ENCODE results near the gene CTXN1. TPM values are rescaled to one million over a fixed set of nuclear protein-coding genes. Genes with fewer than 3 reads are reported as not detected.
"Not testable (repeated sequence)": the region's sequence is repeated elsewhere in the genome, so short reads cannot be mapped to it uniquely, and the experiment has no call there.

Gene CTXN1
- total RNA-seq, 2 donors from 2014 or later = 1.5 to 4.4 TPM

- no peak for DNase-seq
- H3K9me3 ChIP-seq = no peaks in the 10 kb centered on the region
- TF ChIP-seq CTCF (IDR thresholded peaks at IDR 0.05) = no peak
- H3K4me3 ChIP-seq = no peak overlapping the region
- peaks cover 12% of the 10 kb centered on the region for H3K36me3 ChIP-seq
- H3K27ac ChIP-seq = no peak overlapping the region
- H3K4me1 ChIP-seq = no peaks in the 10 kb centered on the region
- H3K27me3 ChIP-seq = no peaks in the 10 kb centered on the region
- intact Hi-C loops (cut with DNase I) = no loop called here
- H3K9ac ChIP-seq (ENCODE audit: low read depth in 2 of 2, low read length in 2 of 2) = no peak overlapping the region
Observed at GRCh38 chr19:7963566-7963965, 37.6 kb upstream of the CTXN1 start.

- Histone ChIP-seq H3K4me3 (no peak overlapping the region), H3K27ac (no peak overlapping the region), H3K36me3 (peaks cover 12% of the 10 kb centered on the region), H3K9me3 (no peaks in the 10 kb centered on the region), H3K9ac (ENCODE audit: low read depth in 2 of 2, low read length in 2 of 2) (no peak overlapping the region), H3K4me1 (no peaks in the 10 kb centered on the region), H3K27me3 (no peaks in the 10 kb centered on the region)
- no peak for DNase-seq
- TF ChIP-seq CTCF (IDR thresholded peaks at IDR 0.05) = no peak
- intact Hi-C loops (cut with DNase I) = no loop called here
Observed at GRCh38 chr19:7962644-7963268, 36.8 kb upstream of the CTXN1 start.

- intact Hi-C loops (cut with DNase I) = no loop called here
- Histone ChIP-seq H3K9ac (ENCODE audit: low read depth in 2 of 2, low read length in 2 of 2) (no peak overlapping the region), H3K27me3 (no peaks in the 10 kb centered on the region), H3K27ac (no peak overlapping the region), H3K9me3 (no peaks in the 10 kb centered on the region), H3K4me3 (no peak overlapping the region), H3K4me1 (no peaks in the 10 kb centered on the region), H3K36me3 (peaks cover 8% of the 10 kb centered on the region)
- TF ChIP-seq CTCF (IDR thresholded peaks at IDR 0.05) = no peak
- DNase-seq = no peak
Observed at GRCh38 chr19:7961920-7962626, 36.1 kb upstream of the CTXN1 start.

- H3K9ac ChIP-seq (ENCODE audit: low read depth in 2 of 2, low read length in 2 of 2); H3K36me3 ChIP-seq; intact Hi-C loops (cut with DNase I): not testable (repeated sequence)
Observed at GRCh38 chr19:7961082-7961481, 35.1 kb upstream of the CTXN1 start.

GRCh38 chr19:7959211-7959610, 33.3 kb upstream of the CTXN1 start:
- Histone ChIP-seq H3K27me3 (no peaks in the 10 kb centered on the region), H3K36me3 (no peaks in the 10 kb centered on the region), H3K4me1 (no peaks in the 10 kb centered on the region), H3K27ac (no peak overlapping the region), H3K9me3 (no peaks in the 10 kb centered on the region), H3K9ac (ENCODE audit: low read depth in 2 of 2, low read length in 2 of 2) (no peak overlapping the region), H3K4me3 (no peak overlapping the region)
- intact Hi-C loops (cut with DNase I) = no loop called here
- no peak for TF ChIP-seq CTCF (IDR thresholded peaks at IDR 0.05)
- no peak for DNase-seq

More at GRCh38 chr19:7961082-7961481, 35.1 kb upstream of the CTXN1 start:
- not testable (repeated sequence) for H3K27me3 ChIP-seq, H3K4me1 ChIP-seq, DNase-seq, H3K9me3 ChIP-seq, H3K27ac ChIP-seq, H3K4me3 ChIP-seq

- no peak for DNase-seq
- TF ChIP-seq CTCF (IDR thresholded peaks at IDR 0.05) = no peak
- H3K36me3 ChIP-seq = no peaks in the 10 kb centered on the region
- H3K27me3 ChIP-seq = no peaks in the 10 kb centered on the region
- H3K9ac ChIP-seq (ENCODE audit: low read depth in 2 of 2, low read length in 2 of 2) = no peak overlapping the region
- intact Hi-C loops (cut with DNase I) = no loop called here
- H3K9me3 ChIP-seq = no peaks in the 10 kb centered on the region
- H3K4me1 ChIP-seq = no peaks in the 10 kb centered on the region
- H3K27ac ChIP-seq = no peak overlapping the region
- no peak overlapping the region for H3K4me3 ChIP-seq
Observed at GRCh38 chr19:7955696-7956095, 29.8 kb upstream of the CTXN1 start.

Data from colonic mucosa (tissue), 4 donors.